DND-41 (cell line): ENCODE results near the gene ZNF536.

Experiments
- EZH2 ChIP-seq: IDR thresholded peaks from 3 replicates; pipeline ENCODE4 v1.6.1; 2012; ENCODE audit warnings: borderline replicate concordance, low read depth, mild to moderate bottlenecking, moderate library complexity, low read length, inconsistent platforms; ENCODE audit not compliant: severe bottlenecking
- TF ChIP-seq, protein P1 (sequence below): IDR thresholded peaks from 2 replicates; pipeline ENCODE4 v1.5.1; 2012; ENCODE audit warnings: borderline replicate concordance, low read length, moderate library complexity, mild to moderate bottlenecking; ENCODE audit not compliant: poor library complexity, severe bottlenecking; ENCODE audit errors: extremely low read depth

DNA sequence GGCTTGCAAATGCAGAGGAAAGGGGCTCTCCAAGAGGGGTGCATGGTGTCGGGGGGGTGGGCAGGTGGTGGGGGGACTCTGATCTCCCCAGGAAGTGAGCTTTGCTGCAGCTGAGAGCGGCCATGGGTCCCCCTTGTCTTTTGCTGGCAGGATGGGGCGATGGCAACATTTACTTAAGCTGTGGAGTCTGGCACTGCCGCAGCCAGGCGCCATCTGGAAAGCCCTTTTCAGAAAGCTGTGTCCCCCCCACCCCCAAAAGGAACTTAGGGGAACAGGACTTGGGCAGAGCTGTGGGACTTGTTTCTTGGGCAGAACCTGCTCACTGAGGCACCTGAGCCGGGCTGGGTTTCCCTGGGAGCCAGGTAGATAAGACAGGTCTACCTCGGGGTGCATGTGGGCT lies 80.7 kb downstream of the ZNF536 start:
- TF ChIP-seq, protein P1, sequence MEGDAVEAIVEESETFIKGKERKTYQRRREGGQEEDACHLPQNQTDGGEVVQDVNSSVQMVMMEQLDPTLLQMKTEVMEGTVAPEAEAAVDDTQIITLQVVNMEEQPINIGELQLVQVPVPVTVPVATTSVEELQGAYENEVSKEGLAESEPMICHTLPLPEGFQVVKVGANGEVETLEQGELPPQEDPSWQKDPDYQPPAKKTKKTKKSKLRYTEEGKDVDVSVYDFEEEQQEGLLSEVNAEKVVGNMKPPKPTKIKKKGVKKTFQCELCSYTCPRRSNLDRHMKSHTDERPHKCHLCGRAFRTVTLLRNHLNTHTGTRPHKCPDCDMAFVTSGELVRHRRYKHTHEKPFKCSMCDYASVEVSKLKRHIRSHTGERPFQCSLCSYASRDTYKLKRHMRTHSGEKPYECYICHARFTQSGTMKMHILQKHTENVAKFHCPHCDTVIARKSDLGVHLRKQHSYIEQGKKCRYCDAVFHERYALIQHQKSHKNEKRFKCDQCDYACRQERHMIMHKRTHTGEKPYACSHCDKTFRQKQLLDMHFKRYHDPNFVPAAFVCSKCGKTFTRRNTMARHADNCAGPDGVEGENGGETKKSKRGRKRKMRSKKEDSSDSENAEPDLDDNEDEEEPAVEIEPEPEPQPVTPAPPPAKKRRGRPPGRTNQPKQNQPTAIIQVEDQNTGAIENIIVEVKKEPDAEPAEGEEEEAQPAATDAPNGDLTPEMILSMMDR, result no peak
- TF ChIP-seq EZH2, result no peak
